ENCODE data around the gene GAGE13.
"Not testable (repeated sequence)": the region's sequence is repeated elsewhere in the genome, so short reads cannot be mapped to it uniquely, and the experiment has no call there.

GAGE13 gene

DNA sequence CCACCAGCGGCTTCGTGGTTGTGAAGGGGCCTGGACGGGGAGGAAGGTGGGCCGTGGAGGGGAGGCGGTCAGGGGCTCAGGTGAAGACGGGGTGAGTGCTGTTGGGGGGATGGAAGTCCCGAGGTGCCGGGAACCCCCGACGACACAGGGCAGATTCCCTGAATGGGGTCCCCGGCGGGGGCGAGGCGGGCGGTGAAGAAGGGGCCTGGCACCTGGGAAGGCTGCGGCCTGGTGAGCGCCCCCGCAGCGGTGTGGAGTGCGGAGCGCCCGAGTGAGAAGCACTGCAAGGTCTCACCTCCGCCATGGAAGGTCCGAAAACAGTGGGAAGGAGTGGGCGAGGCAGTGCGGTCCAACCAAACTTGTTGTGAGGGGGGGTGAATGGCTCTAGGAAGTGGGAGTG lies 459 bp downstream of the GAGE13 start:
- DNase-seq (ENCODE audit: low read depth), result not testable (repeated sequence)

DNA sequence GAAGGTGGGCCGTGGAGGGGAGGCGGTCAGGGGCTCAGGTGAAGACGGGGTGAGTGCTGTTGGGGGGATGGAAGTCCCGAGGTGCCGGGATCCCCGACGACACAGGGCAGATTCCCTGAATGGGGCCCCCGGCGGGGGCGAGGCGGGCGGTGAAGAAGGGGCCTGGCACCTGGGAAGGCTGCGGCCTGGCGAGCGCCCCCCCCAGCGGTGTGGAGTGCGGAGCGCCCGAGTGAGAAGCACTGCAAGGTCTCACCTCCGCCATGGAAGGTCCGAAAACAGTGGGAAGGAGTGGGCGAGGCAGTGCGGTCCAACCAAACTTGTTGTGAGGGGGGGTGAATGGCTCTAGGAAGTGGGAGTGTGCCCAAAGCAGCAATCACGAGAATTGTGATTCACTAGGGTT lies 10.1 kb downstream of the GAGE13 start:
- DNase-seq (ENCODE audit: low read depth), result not testable (repeated sequence)

DNA sequence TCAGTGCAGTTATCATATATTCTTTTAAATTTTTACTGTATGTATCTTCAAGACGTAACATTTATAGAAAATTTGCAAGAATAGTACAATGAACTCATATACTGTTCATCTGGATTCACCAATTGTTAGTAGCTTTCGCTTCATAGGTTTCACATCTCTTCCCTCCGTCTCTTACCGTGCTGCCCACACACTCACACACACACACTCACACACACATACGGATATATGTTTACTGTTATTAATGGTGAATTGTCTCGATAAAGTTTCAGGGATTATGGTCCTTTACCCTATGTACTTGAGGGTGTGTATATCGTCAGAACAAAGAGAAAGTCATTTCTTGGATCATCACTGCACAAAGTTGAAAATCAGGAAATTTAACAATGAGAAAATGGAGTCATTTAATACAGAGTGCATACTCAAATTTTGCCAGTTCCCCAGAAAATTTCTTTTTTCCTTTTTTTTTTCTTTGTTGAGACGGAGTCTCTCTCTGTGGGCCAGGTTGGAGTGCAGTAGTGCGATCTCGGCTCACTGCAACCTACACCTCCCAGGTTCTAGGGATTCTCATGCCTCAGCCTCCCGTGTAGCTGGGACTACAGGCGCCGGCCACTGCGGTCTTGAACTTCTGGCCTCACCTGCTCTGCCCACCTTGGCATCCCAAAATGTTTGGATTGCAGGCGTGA lies 13.3 kb downstream of the GAGE13 start:
- not testable (repeated sequence) for DNase-seq (ENCODE audit: low read depth)

DNA sequence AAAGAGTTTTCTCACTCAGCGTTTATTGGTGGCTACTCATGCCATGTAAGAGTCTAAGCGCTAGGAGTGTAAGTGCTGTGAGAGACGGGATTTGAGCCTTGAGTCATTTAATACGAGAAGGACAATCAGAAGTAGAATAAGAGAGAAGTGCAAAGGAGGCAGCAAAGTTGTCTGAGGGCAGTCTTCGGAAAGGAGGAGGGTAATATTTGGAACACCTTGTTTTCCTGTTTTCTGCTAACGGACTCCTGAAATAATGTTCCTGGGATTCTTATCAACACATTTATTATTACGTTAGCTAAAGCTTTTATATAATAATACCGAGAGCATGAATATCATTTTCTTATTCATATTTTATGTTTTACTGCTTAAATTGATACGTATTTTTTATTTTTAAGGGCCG lies 14.0 kb downstream of the GAGE13 start:
- DNase-seq (ENCODE audit: low read depth), result not testable (repeated sequence)

DNA sequence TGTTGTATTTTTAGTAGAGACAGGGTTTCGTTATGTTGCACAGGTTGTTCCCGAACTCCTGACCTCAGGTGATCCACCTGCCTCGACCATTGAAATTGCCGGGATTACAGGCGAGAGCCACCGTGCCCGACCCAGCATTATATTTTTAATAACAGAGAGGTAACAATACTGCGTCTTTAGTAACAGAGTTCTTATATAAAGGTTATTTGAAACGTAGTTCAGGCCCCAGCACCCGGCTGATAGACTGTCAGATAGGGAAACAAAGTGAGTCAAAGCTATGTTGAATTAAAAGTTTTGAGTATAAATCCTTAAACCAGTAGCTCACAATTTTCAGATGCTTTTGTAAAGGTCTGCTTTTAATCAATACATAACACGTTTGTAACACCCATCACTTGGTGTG lies 14.8 kb downstream of the GAGE13 start:
- DNase-seq (ENCODE audit: low read depth), result not testable (repeated sequence)
